GM12875 (cell line): ENCODE data around the gene OR7G2.

Experiments
- H3K4me3 ChIP-seq: one replicate; pipeline ENCODE4 v1.5.1; 2011; ENCODE audit warnings: low read depth, low read length, control low read depth
- TF ChIP-seq, protein P1 (sequence below): IDR thresholded peaks from 2 replicates; pipeline ENCODE4 v1.5.1; 2011; ENCODE audit warnings: low read depth, mild to moderate bottlenecking, control low read depth, inconsistent platforms, low read length, moderate library complexity, borderline replicate concordance; ENCODE audit not compliant: insufficient read depth

OR7G2 gene

GRCh38 chr19:9146882-9147281, 39.6 kb upstream of the OR7G2 start:
- TF ChIP-seq, protein P1, sequence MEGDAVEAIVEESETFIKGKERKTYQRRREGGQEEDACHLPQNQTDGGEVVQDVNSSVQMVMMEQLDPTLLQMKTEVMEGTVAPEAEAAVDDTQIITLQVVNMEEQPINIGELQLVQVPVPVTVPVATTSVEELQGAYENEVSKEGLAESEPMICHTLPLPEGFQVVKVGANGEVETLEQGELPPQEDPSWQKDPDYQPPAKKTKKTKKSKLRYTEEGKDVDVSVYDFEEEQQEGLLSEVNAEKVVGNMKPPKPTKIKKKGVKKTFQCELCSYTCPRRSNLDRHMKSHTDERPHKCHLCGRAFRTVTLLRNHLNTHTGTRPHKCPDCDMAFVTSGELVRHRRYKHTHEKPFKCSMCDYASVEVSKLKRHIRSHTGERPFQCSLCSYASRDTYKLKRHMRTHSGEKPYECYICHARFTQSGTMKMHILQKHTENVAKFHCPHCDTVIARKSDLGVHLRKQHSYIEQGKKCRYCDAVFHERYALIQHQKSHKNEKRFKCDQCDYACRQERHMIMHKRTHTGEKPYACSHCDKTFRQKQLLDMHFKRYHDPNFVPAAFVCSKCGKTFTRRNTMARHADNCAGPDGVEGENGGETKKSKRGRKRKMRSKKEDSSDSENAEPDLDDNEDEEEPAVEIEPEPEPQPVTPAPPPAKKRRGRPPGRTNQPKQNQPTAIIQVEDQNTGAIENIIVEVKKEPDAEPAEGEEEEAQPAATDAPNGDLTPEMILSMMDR, result no peak
- H3K4me3 ChIP-seq, result no peak overlapping the region

DNA sequence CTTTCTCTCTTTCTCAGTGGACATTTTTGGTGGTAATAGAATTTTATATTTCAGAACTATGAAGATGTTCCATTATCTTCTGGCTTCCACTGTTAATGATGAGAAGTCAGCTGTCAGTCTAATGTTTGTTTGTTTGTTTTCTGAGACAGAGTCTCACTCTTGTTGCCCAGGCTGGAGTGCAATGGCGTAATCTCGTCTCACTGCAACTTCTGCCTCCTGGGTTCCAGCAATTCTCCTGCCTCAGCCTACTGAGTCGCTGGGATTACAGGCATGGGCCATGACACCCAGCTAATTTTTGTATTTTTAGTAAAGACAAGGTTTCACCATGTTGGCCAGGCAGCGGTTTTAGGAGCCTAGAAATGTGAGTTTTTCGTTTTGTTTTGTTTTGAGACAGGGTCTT, 37.6 kb upstream of the OR7G2 start:
- TF ChIP-seq, protein P1, result no peak
- no peak overlapping the region for H3K4me3 ChIP-seq

GRCh38 chr19:9140159-9140874, 33.0 kb upstream of the OR7G2 start, which contains the start of gene ZNF317:
ZNF317 (plus strand) TSS chr19:9140397; CDS start chr19:9156017, 15,620 bp downstream.
- H3K4me3 ChIP-seq, result peak within 1 kb of the TSS; percentile 79
- TF ChIP-seq, protein P1, result no peak

DNA sequence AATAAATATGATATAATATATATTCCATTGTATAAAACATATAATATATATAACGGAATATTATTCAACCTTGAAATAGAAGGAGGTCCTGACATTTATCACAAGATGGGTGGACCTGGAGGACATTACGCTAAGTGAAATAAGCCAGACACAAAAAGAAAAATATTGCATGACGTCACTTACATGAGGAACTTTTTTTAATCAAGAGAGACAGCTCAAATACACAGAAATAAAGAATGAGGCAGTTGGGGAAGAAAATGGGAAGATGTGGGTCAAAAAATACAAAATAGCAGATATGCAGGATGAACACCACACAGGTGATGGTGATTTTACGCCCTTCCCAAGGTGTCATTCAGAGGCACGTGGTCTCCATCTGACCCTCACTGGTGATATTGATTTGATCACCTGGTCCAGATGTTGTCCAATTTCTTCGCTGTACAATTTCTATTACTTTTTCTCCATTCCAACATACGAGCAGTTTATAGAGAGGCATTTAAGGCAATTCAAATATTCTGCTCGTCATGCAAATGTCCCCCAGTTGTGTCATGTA, 32.4 kb upstream of the OR7G2 start:
- TF ChIP-seq, protein P1, result no peak
- peak overlapping the region; percentile 79 for H3K4me3 ChIP-seq

- TF ChIP-seq, protein P1, result no peak
- no peak overlapping the region for H3K4me3 ChIP-seq
These were observed 25.1 kb upstream of the OR7G2 start for GRCh38 chr19:9132422-9132821.

DNA sequence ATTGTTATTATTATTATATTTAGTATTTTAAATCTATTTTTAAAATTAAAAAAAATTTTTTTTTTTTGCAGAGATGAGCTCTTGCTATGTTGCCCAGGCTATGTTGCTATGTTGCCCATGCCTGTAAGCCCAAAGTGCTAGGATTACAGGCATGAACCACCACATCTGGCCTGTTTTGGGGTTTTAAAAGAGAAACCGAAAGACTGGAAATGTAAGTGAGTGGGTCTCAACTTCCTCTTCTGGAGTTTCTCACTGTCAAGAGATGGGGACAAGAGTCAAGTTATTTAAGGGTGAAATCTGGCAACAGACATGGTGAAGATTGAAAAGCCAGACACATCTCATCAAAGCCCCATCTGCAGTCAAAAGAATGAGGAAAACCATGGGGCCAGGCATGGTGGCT, 23.7 kb upstream of the OR7G2 start:
- no peak overlapping the region for H3K4me3 ChIP-seq
- TF ChIP-seq, protein P1, result no peak

GRCh38 chr19:9128171-9128570, 20.9 kb upstream of the OR7G2 start:
- no peak overlapping the region for H3K4me3 ChIP-seq
- TF ChIP-seq, protein P1, result no peak
